Hematopoietic multipotent progenitor cell (in vitro differentiated cells): ENCODE measurements around the gene LSM12. TPM values are rescaled to one million over a fixed set of nuclear protein-coding genes. Genes with fewer than 3 reads are reported as not detected.
A peak's percentile ranks its signal among the peaks of the same experiment; 100 is the strongest.
"Not testable (repeated sequence)": the region's sequence is repeated elsewhere in the genome, so short reads cannot be mapped to it uniquely, and the experiment has no call there.

ENCODE experiments used
- DNase-seq, 3 donors: peaks; one replicate each; pipeline ENCODE4 v3.0.0-alpha.2; 2011 to 2015; ENCODE audit warnings: low read depth in 2 of 3, low spot score in 2 of 3
- total RNA-seq: library from RNA; depleted of rRNA; stranded (reverse); fragments of >200 nt; gene quantifications from one replicate; pipeline ENCODE4 v1.2.3, GENCODE V29; 2012

Gene LSM12
- total RNA-seq: 17.8 TPM

DNA sequence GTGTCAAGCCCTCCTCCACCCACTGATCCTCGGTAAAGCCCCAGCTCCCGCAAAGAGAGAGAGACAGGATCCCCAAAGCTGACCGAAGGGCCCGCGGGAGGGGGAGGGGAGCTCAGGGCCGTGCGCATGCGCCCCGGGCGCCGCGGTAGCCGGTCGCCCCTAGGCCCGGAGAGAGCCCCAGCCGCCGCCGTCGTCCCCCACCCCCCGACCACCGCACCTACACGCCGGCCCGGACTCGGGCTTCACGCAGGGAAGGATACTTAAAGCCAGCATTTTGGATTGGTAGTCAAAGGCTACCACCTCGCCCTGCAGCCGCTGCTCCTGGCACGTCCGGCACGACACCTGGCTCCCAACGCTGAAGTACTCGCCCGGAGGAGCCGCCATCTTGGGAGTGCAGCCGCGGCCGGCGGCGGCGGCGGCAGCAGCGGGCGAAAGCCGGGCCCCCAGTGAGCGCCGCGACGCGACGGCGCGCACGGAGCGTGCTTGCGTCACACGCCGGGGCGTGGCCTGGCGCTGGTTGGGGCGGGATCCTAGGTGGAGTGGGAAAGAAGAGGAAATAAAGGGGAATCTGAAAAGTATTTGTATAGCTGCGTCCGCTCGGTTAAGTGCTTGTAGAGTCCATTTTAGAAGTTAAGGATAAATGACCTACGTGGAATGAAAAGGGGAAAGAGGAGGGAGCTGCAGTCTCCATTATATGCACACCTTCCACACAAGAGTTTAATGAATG lies at the start of gene LSM12:
LSM12 (minus strand) TSS at position 468 of the 727 bp plus-strand sequence; CDS start at position 384, 84 bp downstream.
- peak; percentile 92 to 94 (median 92) for DNase-seq

GRCh38 chr17:44115585-44116415 lies 49.3 kb upstream of the LSM12 start:
- DNase-seq: peak in 2 of 3 donors; percentile 24 to 26

DNA sequence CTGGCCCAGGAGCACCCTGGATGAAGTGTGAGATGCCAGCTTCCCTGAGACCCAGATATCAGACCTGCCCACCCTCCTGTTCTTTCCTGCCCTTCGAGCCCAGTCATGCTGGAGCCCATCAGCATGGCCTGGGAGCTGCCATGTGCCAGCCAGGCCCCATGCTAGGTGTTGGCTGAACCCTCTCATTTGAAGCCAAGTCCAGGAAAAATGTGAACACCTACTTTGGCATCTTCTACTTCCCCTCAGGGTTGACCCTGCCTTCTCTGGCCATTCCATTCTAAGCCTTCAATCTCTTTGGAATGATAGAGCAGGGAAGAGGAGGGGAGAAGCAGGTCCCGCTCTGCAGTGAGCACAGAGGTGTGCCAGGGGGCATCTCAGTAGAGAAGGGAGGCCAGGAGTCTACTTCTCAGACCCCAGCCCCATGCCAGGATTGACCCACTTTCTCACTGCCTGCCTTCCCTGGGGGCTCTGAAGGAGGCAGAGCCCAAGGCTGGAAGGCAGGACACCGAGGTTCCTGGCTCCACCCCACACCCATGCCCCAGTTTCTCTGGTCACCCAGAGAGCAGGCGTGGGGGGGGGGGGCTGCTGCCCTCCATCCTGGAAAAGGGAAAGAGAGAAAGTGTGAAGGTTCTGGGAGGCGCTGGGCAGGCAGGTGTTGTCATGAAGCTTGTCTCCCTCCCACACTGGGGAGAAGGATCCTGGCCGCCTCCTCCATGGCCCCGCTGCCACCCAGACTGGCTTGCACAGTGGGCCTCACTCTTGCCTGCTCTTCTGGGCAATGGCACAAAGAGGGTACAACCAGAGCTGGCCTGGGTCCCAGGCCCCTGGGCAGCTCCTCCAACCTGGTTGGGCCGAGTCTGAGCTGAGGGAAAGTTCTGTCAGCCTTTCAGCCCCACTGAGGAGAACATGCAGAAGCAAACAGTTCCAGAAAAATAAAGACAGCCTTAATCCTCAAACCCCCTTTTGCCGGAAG lies 47.7 kb upstream of the LSM12 start:
- no peak for DNase-seq

DNA sequence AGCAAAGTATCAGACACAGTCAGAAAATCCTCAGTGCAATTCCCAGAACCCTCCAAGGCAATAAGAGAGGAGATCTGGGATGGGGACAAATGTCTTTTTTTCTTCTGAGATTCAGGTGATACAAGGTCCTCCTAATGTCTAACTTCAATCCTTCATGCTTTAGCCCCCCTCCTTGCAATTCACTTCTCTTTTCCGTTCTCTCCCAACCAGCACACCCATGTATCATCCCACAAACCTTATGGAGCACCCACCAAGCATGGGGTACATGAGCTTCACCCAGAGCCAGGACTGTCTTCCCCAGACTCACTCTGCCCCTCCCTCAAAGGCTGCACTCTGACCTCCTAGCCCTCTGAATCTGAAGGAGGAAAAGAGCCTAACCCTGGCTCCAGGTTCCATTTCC lies 46.9 kb upstream of the LSM12 start:
- no peak for DNase-seq

GRCh38 chr17:44112284-44113280 lies 46.1 kb upstream of the LSM12 start:
- no peak for DNase-seq

- DNase-seq: no peak
Observed at GRCh38 chr17:44111777-44112176, 45.3 kb upstream of the LSM12 start.

GRCh38 chr17:44110823-44111633 lies 44.6 kb upstream of the LSM12 start:
- peak in 2 of 3 donors; percentile 78 to 80 for DNase-seq

- DNase-seq: no peak
Observed at GRCh38 chr17:44110011-44110686, 43.7 kb upstream of the LSM12 start.

- DNase-seq: no peak
Observed at GRCh38 chr17:44109312-44109630, 42.8 kb upstream of the LSM12 start.

GRCh38 chr17:44108440-44109311 lies 42.2 kb upstream of the LSM12 start:
- no peak for DNase-seq

DNA sequence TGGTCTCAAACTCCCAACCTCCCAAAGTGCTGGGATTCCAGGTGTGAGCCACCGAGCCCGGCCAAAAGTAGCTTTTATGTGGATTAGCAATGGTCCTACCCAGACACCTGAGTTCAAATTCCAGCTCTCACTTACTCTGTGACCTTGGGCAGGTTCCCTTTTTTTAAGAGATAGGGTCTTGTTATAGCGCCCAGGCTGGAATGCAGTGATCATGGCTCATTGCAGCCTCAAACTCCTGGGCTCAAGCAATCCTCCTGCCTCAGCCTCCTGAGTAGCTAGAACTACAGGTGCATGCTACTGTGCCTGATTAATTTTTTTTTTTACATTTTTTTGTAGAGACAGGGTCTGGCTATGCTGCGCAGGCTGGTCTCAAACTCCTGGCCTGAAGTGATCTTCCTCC lies 40.3 kb upstream of the LSM12 start:
- DNase-seq: no peak

- DNase-seq: no peak
Observed at GRCh38 chr17:44105941-44106340, 39.5 kb upstream of the LSM12 start.

- DNase-seq: no peak
Observed at GRCh38 chr17:44105483-44105882, 39.0 kb upstream of the LSM12 start.

GRCh38 chr17:44102849-44103622 lies 36.6 kb upstream of the LSM12 start:
- no peak for DNase-seq

DNA sequence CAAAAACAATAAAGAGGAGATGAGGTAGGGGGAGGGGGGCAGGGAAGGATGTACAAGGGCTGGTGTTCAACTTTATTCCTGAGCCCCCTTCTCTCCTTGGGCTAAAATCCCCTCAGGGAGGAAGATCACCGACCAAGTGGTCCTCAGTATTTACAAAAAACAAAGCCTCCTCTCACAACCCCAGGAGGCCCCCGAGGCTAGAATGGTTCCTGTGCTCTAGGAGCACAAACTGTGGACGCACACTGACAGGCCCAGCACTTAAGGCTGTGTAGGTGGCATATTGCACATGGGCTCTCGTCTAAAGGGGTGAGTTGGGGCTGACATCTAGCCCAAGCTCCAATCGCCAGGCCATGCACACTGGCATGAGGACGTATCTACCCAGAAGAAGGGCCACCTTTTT lies 35.4 kb upstream of the LSM12 start:
- not testable (repeated sequence) for DNase-seq

GRCh38 chr17:44097110-44097958 lies 30.9 kb upstream of the LSM12 start:
- DNase-seq: no peak
